ENCODE results near the gene BAZ2A.
"Not testable (repeated sequence)": the region's sequence is repeated elsewhere in the genome, so short reads cannot be mapped to it uniquely, and the experiment has no call there.

The BAZ2A gene

GRCh38 chr12:56661979-56662638 lies 32.0 kb upstream of the BAZ2A start:
- no peak overlapping the region for H3K27ac ChIP-seq
- TF ChIP-seq CTCF (conservative IDR thresholded peaks at IDR 0.05): no peak

GRCh38 chr12:56661560-56661959 lies 31.4 kb upstream of the BAZ2A start:
- TF ChIP-seq CTCF (conservative IDR thresholded peaks at IDR 0.05): no peak
- no peak overlapping the region for H3K27ac ChIP-seq

- no peak for TF ChIP-seq CTCF (conservative IDR thresholded peaks at IDR 0.05)
- H3K27ac ChIP-seq: no peak overlapping the region
Measured at GRCh38 chr12:56658921-56659320, 28.8 kb upstream of the BAZ2A start.

GRCh38 chr12:56657416-56658379 lies 27.6 kb upstream of the BAZ2A start:
- TF ChIP-seq CTCF (conservative IDR thresholded peaks at IDR 0.05): no peak
- H3K27ac ChIP-seq: no peak overlapping the region

- not testable (repeated sequence) for H3K27ac ChIP-seq
Measured at GRCh38 chr12:56653781-56654180, 23.7 kb upstream of the BAZ2A start.

- H3K27ac ChIP-seq: not testable (repeated sequence)
Measured at GRCh38 chr12:56648023-56648422, 17.9 kb upstream of the BAZ2A start.

GRCh38 chr12:56645717-56646446 lies 15.8 kb upstream of the BAZ2A start, which contains the start of gene ATP5F1B:
Gene ATP5F1B, minus strand, starts transcription at chr12:56645984. Its CDS starts 21 bp downstream, at chr12:56645963.
- no peak for TF ChIP-seq CTCF (conservative IDR thresholded peaks at IDR 0.05)

GRCh38 chr12:56645201-56645716 lies 15.1 kb upstream of the BAZ2A start:
- TF ChIP-seq CTCF (conservative IDR thresholded peaks at IDR 0.05): no peak
- H3K27ac ChIP-seq: peak overlapping the region; percentile 97

More at GRCh38 chr12:56645717-56646446, 15.8 kb upstream of the BAZ2A start, which contains the start of gene ATP5F1B:
- peak within 1 kb of the TSS; percentile 97 for H3K27ac ChIP-seq

All from VCaP (cell line).